H9 (cell line): ENCODE measurements around the gene RCN2. TPM values are rescaled to one million over a fixed set of nuclear protein-coding genes. Genes with fewer than 3 reads are reported as not detected.

Experiments
- DNase-seq: peaks from one replicate; pipeline ENCODE4 v3.0.0-alpha.2; 2017
- H2AFZ ChIP-seq: one replicate; pipeline ENCODE4 v1.6.1; 2013; ENCODE audit warnings: mild to moderate bottlenecking, low read length, control low read depth, moderate library complexity
- H2AK5ac ChIP-seq: 2 replicates; pipeline ENCODE4 v1.6.1; 2013; ENCODE audit warnings: low read length, control low read depth, mixed read lengths; ENCODE audit not compliant: insufficient read length
- H2BK120ac ChIP-seq: one replicate; pipeline ENCODE4 v1.6.1; 2013; ENCODE audit warnings: low read depth, mild to moderate bottlenecking, low read length, control low read depth, inconsistent platforms; ENCODE audit not compliant: poor library complexity, severe bottlenecking
- H2BK12ac ChIP-seq: 2 replicates; pipeline ENCODE4 v1.6.1; 2013; ENCODE audit warnings: low read length, control low read depth, mixed read lengths, low read depth; ENCODE audit not compliant: insufficient read length
- H2BK15ac ChIP-seq: 2 replicates; pipeline ENCODE4 v1.6.1; 2013; ENCODE audit warnings: low read depth, low read length, control low read depth
- H2BK20ac ChIP-seq: one replicate; pipeline ENCODE4 v1.6.1; 2013; ENCODE audit warnings: low read depth, mild to moderate bottlenecking, low read length, control low read depth, inconsistent platforms; ENCODE audit not compliant: poor library complexity, severe bottlenecking
- H2BK5ac ChIP-seq: 2 replicates; pipeline ENCODE4 v1.6.1; 2013; ENCODE audit warnings: low read length, control low read depth, mixed read lengths; ENCODE audit not compliant: insufficient read length
- H3K14ac ChIP-seq: 2 replicates; pipeline ENCODE4 v1.6.1; 2013; ENCODE audit warnings: low read length, control low read depth; ENCODE audit not compliant: insufficient read depth
- H3K18ac ChIP-seq: 2 replicates; pipeline ENCODE4 v1.6.1; 2013; ENCODE audit warnings: low read depth, mild to moderate bottlenecking, mixed read lengths, low read length, control low read depth; ENCODE audit not compliant: insufficient read length
- H3K23ac ChIP-seq: 2 replicates; pipeline ENCODE4 v1.6.1; 2013; ENCODE audit warnings: low read length, control low read depth, mixed read lengths, low read depth; ENCODE audit not compliant: insufficient read length
- H3K23me2 ChIP-seq: 2 replicates; pipeline ENCODE4 v1.6.1; 2013; ENCODE audit warnings: low read depth, mild to moderate bottlenecking, mixed read lengths, low read length, control low read depth; ENCODE audit not compliant: insufficient read length, poor library complexity, severe bottlenecking
- H3K27ac ChIP-seq: 2 replicates; pipeline ENCODE4 v1.5.1; 2013; ENCODE audit warnings: low read length, control low read depth, mixed read lengths, low read depth; ENCODE audit not compliant: insufficient read length
- H3K27me3 ChIP-seq: 2 replicates; pipeline ENCODE4 v1.6.1; 2013; ENCODE audit warnings: low read length, control low read depth, inconsistent platforms; ENCODE audit not compliant: insufficient read depth
- H3K4ac ChIP-seq: 2 replicates; pipeline ENCODE4 v1.6.1; 2013; ENCODE audit warnings: low read depth, mild to moderate bottlenecking, control low read depth, inconsistent platforms, low read length, moderate library complexity
- H3K4me1 ChIP-seq: 2 replicates; pipeline ENCODE4 v1.6.1; 2013; ENCODE audit warnings: low read length, control low read depth, inconsistent platforms; ENCODE audit not compliant: insufficient read depth
- H3K4me2 ChIP-seq: 2 replicates; pipeline ENCODE4 v1.6.1; 2013; ENCODE audit warnings: low read length, control low read depth, mixed read lengths; ENCODE audit not compliant: insufficient read length, insufficient read depth
- H3K56ac ChIP-seq: 2 replicates; pipeline ENCODE4 v1.6.1; 2013; ENCODE audit warnings: low read depth, mild to moderate bottlenecking, mixed read lengths, low read length, control low read depth; ENCODE audit not compliant: insufficient read length
- H3K79me1 ChIP-seq: 2 replicates; pipeline ENCODE4 v1.6.1; 2013; ENCODE audit warnings: low read depth, mild to moderate bottlenecking, moderate library complexity, low read length, control low read depth, inconsistent platforms; ENCODE audit not compliant: insufficient read depth, poor library complexity, severe bottlenecking
- H3K79me2 ChIP-seq: 2 replicates; pipeline ENCODE4 v1.6.1; 2013; ENCODE audit warnings: low read length, control low read depth, inconsistent platforms; ENCODE audit not compliant: insufficient read depth
- H3K9ac ChIP-seq: 2 replicates; pipeline ENCODE4 v1.6.1; 2013; ENCODE audit warnings: low read length, control low read depth, mixed read lengths; ENCODE audit not compliant: insufficient read length; ENCODE audit errors: extremely low read depth
- H3K9me3 ChIP-seq: one replicate; pipeline ENCODE4 v1.6.1; 2013; ENCODE audit warnings: low read depth, low read length, inconsistent platforms; ENCODE audit not compliant: control insufficient read depth
- H3T11ph ChIP-seq: one replicate; pipeline ENCODE4 v1.6.1; 2013; ENCODE audit warnings: mild to moderate bottlenecking, low read length, control low read depth, inconsistent platforms
- H4K20me1 ChIP-seq: one replicate; pipeline ENCODE4 v1.6.1; 2013; ENCODE audit not compliant: control insufficient read depth, insufficient read length, insufficient read depth
- H4K5ac ChIP-seq: 2 replicates; pipeline ENCODE4 v1.6.1; 2013; ENCODE audit warnings: low read depth, mild to moderate bottlenecking, mixed read lengths, low read length, control low read depth; ENCODE audit not compliant: insufficient read length
- H4K8ac ChIP-seq: replicated peaks from 2 replicates; pipeline ENCODE4 v1.6.1; 2013; ENCODE audit warnings: low read length, control low read depth, mixed read lengths, low read depth; ENCODE audit not compliant: insufficient read length
- H4K91ac ChIP-seq: 2 replicates; pipeline ENCODE4 v1.6.1; 2013; ENCODE audit warnings: low read depth, mild to moderate bottlenecking, moderate library complexity, mixed read lengths, low read length, control low read depth; ENCODE audit not compliant: insufficient read length
- H3K27ac Mint-ChIP-seq, 3 experiments: 2 replicates in 2 of 3; 3 replicates in 1 of 3; pipeline ENCODE4 v1.8.0; 2020 to 2021; ENCODE audit warnings: mixed read lengths in 3 of 3, mild to moderate bottlenecking in 1 of 3, moderate library complexity in 1 of 3
- H3K27me3 Mint-ChIP-seq: 2 replicates; pipeline ENCODE4 v1.8.0; 2021; ENCODE audit warnings: low read depth, mild to moderate bottlenecking, moderate library complexity, mixed read lengths
- H3K36me3 Mint-ChIP-seq, 3 experiments: 2 replicates in 2 of 3; 3 replicates in 1 of 3; pipeline ENCODE4 v1.8.0; 2020 to 2021; ENCODE audit warnings: low read depth in 3 of 3, mixed read lengths in 3 of 3; ENCODE audit not compliant: insufficient read depth in 1 of 3
- H3K4me1 Mint-ChIP-seq, 2 experiments: 2 replicates each; pipeline ENCODE4 v1.8.0; 2020; ENCODE audit warnings: mixed read lengths in 2 of 2
- H3K4me3 Mint-ChIP-seq, 2 experiments: 2 replicates in 1 of 2; 3 replicates in 1 of 2; pipeline ENCODE4 v1.8.0; 2020 to 2021; ENCODE audit warnings: mild to moderate bottlenecking in 2 of 2, mixed read lengths in 2 of 2, moderate library complexity in 1 of 2
- H3K9me3 Mint-ChIP-seq, 2 experiments: 2 replicates in 1 of 2; 3 replicates in 1 of 2; pipeline ENCODE4 v1.8.0; 2020; ENCODE audit warnings: mild to moderate bottlenecking in 2 of 2, mixed read lengths in 2 of 2, moderate library complexity in 1 of 2
- CTCF ChIP-seq: fragments of 200-600 bp; sonication (generic); conservative IDR thresholded peaks from 3 replicates; pipeline ENCODE4 v1.8.0; 2021; ENCODE audit warnings: antibody characterized with exemption, mild to moderate bottlenecking
- WGBS: extraction: QIAGEN DNeasy Blood & Tissue Kit; methylation state at CpG from one replicate; pipeline ENCODE4 v1.1.7; 2013; ENCODE audit warnings: missing lambda C conversion rate, low lambda C conversion rate, mixed read lengths; ENCODE audit not compliant: insufficient read length; ENCODE audit errors: extremely low coverage; 5-methylcytosine and 5-hydroxymethylcytosine counted together
- total RNA-seq: library from RNA; stranded (reverse); gene quantifications from 2 replicates; pipeline ENCODE4 v1.2.1, GENCODE V29; 2021

Gene RCN2
- total RNA-seq, 1 experiment from 2014 or later: 139 TPM

DNA sequence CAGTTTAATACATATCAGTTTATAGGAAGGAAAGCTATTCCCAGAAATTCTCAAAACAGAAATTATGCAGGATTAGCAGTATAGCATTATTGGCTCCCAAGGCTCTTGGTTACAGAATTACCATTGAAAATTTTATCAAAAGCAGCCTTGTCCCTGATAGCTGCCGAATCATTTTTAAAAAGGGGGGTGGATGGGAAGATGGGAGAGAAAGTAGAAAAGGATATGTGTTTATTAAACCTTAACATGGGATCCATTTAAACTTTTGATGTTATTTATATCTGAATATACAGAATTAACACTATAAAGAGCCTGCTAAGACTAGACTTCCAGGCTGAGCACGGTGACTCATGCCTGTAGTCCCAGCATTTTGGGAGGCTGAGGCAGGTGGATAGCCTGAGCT, 10.8 kb downstream of the RCN2 start:
- Histone ChIP-seq H2BK12ac (no peak overlapping the region), H3K79me1 (peaks cover 8% of the 10 kb centered on the region), H4K20me1 (no peaks in the 10 kb centered on the region), H3K79me2 (no peaks in the 10 kb centered on the region), H3K27ac (no peak overlapping the region), H3K27me3 (no peaks in the 10 kb centered on the region), H4K91ac (no peak overlapping the region), H3K4me2 (no peak overlapping the region), H3K9me3 (no peaks in the 10 kb centered on the region), H3K56ac (no peak overlapping the region), H2AK5ac (no peak overlapping the region), H2AFZ (no peak overlapping the region), H3K4ac (no peak overlapping the region), H2BK20ac (no peak overlapping the region), H3T11ph (no peak overlapping the region), H2BK5ac (no peak overlapping the region), H3K9ac (no peak overlapping the region), H2BK15ac (no peak overlapping the region), H3K23me2 (no peaks in the 10 kb centered on the region), H4K8ac (no peak overlapping the region), H2BK120ac (no peak overlapping the region), H3K4me1 (no peaks in the 10 kb centered on the region), H3K18ac (no peak overlapping the region), H4K5ac (no peak overlapping the region), H3K14ac (no peak overlapping the region), H3K23ac (no peak overlapping the region)
- Mint-ChIP-seq H3K4me3 (no peak overlapping the region), H3K4me1 (peaks cover 11% of the 10 kb centered on the region in 2 experiments), H3K9me3 (no peaks in the 10 kb centered on the region), H3K27me3 (no peaks in the 10 kb centered on the region), H3K36me3 (peaks cover 18 to 70% (median 55%) of the 10 kb centered on the region in 3 experiments; a peak in 6 of 7 replicates), H3K27ac (peak overlapping the region in 1 of 3 experiments; percentile 80; a peak in 1 of 7 replicates)
- WGBS: no CpG with 5 or more reads among the region's 2 CpGs
- no peak for DNase-seq
- no peak for TF ChIP-seq CTCF
